Cardiac muscle cell (in vitro differentiated cells and primary cell): Measurements from ENCODE around the gene SLC25A15. TPM values are rescaled to one million over a fixed set of nuclear protein-coding genes. Genes with fewer than 3 reads are reported as not detected.

Experiments used
- DNase-seq, 2 donors: peaks; one replicate each; pipeline versions ENCODE4 v3.0.0 to v3.0.0-alpha.2; 2010 to 2017; ENCODE audit warnings: low read depth in 1 of 2, low spot score in 1 of 2
- H3K27ac ChIP-seq: fragments of 200-600 bp; sonication (generic); 2 replicates; pipeline ENCODE4 v1.5.1; 2016
- H3K27me3 ChIP-seq: fragments of 200-600 bp; sonication (generic); 2 replicates; pipeline ENCODE4 v1.6.0; 2016; ENCODE audit warnings: control low read depth
- H3K36me3 ChIP-seq: fragments of 200-600 bp; sonication (generic); 2 replicates; pipeline ENCODE4 v1.5.1; 2016; ENCODE audit warnings: control low read depth
- H3K4me1 ChIP-seq: fragments of 200-600 bp; sonication (generic); 2 replicates; pipeline ENCODE4 v1.8.1; 2017; ENCODE audit warnings: low read depth, mild to moderate bottlenecking, mixed run types
- H3K4me3 ChIP-seq: fragments of 200-600 bp; sonication (generic); 2 replicates; pipeline ENCODE4 v1.5.1; 2016; ENCODE audit warnings: mild to moderate bottlenecking
- H3K9me3 ChIP-seq: fragments of 200-600 bp; sonication (generic); 2 replicates; pipeline ENCODE4 v1.5.1; 2017; ENCODE audit warnings: low read depth, mild to moderate bottlenecking, control low read depth
- polyA plus RNA-seq: library from polyadenylated mRNA; unstranded; fragments of >200 nt; fragmentation: Nextera tagmentation; extraction: Ambion mirVana; gene quantifications from 2 replicates; pipeline ENCODE4 v1.2.1, GENCODE V29; 2016
- total RNA-seq: library from RNA; depleted of rRNA; stranded (reverse); fragments of >200 nt; gene quantifications from 2 replicates; pipeline ENCODE4 v1.2.3, GENCODE V29; 2016
- TF ChIP-seq, protein P1 (sequence below): IDR thresholded peaks from 2 replicates; pipeline ENCODE4 v1.5.1; 2012; ENCODE audit warnings: low read depth, mild to moderate bottlenecking, low read length

The SLC25A15 gene
- total and polyA plus RNA-seq, 2 experiments from 2014 or later: 19.8 to 36.5 TPM

- TF ChIP-seq, protein P1, sequence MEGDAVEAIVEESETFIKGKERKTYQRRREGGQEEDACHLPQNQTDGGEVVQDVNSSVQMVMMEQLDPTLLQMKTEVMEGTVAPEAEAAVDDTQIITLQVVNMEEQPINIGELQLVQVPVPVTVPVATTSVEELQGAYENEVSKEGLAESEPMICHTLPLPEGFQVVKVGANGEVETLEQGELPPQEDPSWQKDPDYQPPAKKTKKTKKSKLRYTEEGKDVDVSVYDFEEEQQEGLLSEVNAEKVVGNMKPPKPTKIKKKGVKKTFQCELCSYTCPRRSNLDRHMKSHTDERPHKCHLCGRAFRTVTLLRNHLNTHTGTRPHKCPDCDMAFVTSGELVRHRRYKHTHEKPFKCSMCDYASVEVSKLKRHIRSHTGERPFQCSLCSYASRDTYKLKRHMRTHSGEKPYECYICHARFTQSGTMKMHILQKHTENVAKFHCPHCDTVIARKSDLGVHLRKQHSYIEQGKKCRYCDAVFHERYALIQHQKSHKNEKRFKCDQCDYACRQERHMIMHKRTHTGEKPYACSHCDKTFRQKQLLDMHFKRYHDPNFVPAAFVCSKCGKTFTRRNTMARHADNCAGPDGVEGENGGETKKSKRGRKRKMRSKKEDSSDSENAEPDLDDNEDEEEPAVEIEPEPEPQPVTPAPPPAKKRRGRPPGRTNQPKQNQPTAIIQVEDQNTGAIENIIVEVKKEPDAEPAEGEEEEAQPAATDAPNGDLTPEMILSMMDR: no peak
- peak overlapping the region; percentile 85 for H3K27ac ChIP-seq
- no peaks in the 10 kb centered on the region for H3K9me3 ChIP-seq
- peaks cover 3% of the 10 kb centered on the region for H3K4me1 ChIP-seq
- H3K4me3 ChIP-seq: peak overlapping the region; percentile 63
- DNase-seq: no peak
- no peaks in the 10 kb centered on the region for H3K27me3 ChIP-seq
- H3K36me3 ChIP-seq: no peaks in the 10 kb centered on the region
Observed at GRCh38 chr13:40790154-40790616, 774 bp downstream of the SLC25A15 start.

GRCh38 chr13:40792284-40793051 lies 3.1 kb downstream of the SLC25A15 start:
- Histone ChIP-seq H3K9me3 (no peaks in the 10 kb centered on the region), H3K27me3 (no peaks in the 10 kb centered on the region), H3K27ac (no peak overlapping the region), H3K4me3 (no peak overlapping the region), H3K4me1 (peaks cover 3% of the 10 kb centered on the region), H3K36me3 (peaks cover 4% of the 10 kb centered on the region)
- no peak for DNase-seq
- TF ChIP-seq, protein P1: no peak

DNA sequence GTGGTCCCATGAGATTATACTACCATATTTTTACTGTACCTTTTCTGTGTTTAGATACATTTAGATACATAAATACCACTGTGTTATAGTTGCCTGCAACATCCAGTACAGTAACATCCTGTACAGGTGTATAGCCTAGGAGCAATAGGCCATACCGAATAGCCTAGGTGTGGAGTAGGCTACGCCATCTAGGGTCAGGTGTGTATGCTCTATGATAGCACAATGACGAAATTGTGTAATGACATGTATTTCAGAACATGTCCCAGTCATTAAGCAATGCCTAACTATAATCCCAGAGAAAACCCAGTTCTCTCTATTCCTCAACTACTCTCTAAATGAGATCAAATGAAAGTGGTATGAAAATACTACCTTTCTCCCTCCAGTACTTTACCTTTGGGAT lies 3.9 kb downstream of the SLC25A15 start:
- H3K27ac ChIP-seq: no peak overlapping the region
- TF ChIP-seq, protein P1: no peak
- H3K27me3 ChIP-seq: no peaks in the 10 kb centered on the region
- DNase-seq: no peak
- H3K36me3 ChIP-seq: peaks cover 4% of the 10 kb centered on the region
- no peak overlapping the region for H3K4me3 ChIP-seq
- peaks cover 3% of the 10 kb centered on the region for H3K4me1 ChIP-seq
- no peaks in the 10 kb centered on the region for H3K9me3 ChIP-seq

DNA sequence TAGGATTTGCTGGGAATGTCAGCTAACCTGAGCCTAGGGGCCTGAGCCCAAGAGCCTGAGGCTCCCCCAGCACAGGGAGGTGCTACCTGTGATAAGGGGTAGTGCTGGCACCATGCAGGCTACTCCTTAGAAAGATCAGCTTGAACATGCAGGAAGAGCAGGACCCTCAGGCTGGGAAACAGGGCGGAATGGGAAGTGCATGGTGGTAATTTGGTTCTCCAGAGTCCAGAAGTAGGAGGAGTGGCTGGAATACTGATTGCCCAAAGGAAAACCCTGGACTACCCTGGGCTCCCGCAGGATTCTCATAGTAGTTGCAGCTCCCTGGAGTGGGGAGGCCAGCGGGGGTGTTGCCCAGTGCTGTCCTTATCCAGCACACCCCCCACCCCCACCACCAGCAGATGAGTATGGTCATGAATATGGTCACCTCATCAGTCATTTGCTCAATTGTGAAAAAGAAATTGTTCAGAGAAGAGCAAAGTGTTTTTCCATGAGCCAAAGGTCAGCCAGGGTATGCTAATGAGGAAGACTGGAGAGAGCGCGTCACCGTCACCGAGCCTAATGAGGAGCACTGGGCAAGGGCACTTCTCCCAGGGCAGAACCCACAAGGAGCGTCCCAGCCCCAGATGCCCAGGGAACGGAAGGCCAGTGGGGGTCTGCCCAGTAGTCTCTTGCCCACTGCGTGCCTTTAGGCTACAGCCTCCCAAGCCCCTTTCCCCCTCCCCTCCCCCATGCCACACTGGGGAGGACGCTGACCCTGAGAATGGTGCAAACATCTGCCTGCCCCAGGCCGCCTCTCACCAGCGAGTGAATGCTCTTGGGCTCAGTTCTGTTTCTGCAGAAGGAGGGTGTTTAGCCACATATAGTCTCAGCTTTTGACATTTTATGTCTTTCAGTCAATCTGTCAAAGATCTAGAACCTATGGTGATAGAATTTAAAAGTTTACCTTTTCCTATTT lies 5.3 kb downstream of the SLC25A15 start:
- no peak for DNase-seq
- no peak overlapping the region for H3K4me3 ChIP-seq
- H3K27ac ChIP-seq: no peak overlapping the region
- H3K4me1 ChIP-seq: peaks cover 3% of the 10 kb centered on the region
- no peaks in the 10 kb centered on the region for H3K9me3 ChIP-seq
- no peaks in the 10 kb centered on the region for H3K27me3 ChIP-seq
- TF ChIP-seq, protein P1: no peak
- peaks cover 8% of the 10 kb centered on the region for H3K36me3 ChIP-seq

DNA sequence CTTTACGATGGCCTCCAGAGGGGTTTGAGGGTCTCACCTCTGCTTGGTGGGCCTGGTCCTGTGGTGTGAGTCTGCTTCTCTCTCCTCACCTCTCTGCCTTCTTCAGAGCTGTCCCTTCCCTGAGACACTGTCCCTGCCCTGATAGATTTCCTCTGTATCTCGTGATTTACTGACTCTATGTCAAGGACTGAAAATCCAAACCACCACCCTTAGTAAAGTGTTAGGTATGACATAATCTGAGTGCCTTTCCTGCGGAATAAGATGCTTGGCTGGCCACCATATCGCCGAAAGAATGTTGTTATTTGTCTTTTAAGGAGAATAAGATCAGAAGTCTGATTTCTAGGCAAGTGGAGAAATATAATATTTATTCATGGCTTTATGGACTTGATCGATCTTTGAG lies 7.2 kb downstream of the SLC25A15 start:
- Histone ChIP-seq H3K4me3 (no peak overlapping the region), H3K27ac (no peak overlapping the region), H3K4me1 (no peaks in the 10 kb centered on the region), H3K36me3 (peaks cover 12% of the 10 kb centered on the region), H3K27me3 (no peaks in the 10 kb centered on the region), H3K9me3 (no peaks in the 10 kb centered on the region)
- TF ChIP-seq, protein P1: no peak
- no peak for DNase-seq
